Right ventricle myocardium inferior (tissue), 1 donor: ENCODE measurements around the gene PCDHGA10. TPM values are rescaled to one million over a fixed set of nuclear protein-coding genes. Genes with fewer than 3 reads are reported as not detected.
"Not testable (repeated sequence)": the region's sequence is repeated elsewhere in the genome, so short reads cannot be mapped to it uniquely, and the experiment has no call there.

Experiments
- ATAC-seq: fragments of 200-7000 bp; cut with Tn5 transposase; one replicate; pipeline ENCODE4 v1.9.1; 2020; ENCODE audit warnings: mild to moderate bottlenecking, moderate library complexity
- DNase-seq: peaks from one replicate; pipeline ENCODE4 v3.0.0; 2021; ENCODE audit errors: missing footprints
- intact Hi-C: fragments of 100-400 bp; cut with DNase I; formaldehyde crosslinking; loops from one replicate; pipeline ENCODE4 v1.11.0; 2022
- total RNA-seq: library from RNA; stranded (reverse); fragmentation: NEBNext Ultra II Directional; extraction: Animal tissue kit (Norgen Biotek cat#: 25700); gene quantifications from one replicate; pipeline ENCODE4 v1.2.1, GENCODE V29; 2021
- donor health status: DM: no; HTN: yes; CAD: no; lungs with severe emphysema.

Gene PCDHGA10
- total RNA-seq, 1 donor from 2014 or later, result 4.1 TPM

- no peak for ATAC-seq
- DNase-seq, result no peak
- intact Hi-C loops, result no loop called here
Measured at GRCh38 chr5:141389153-141390042, 23.4 kb upstream of the PCDHGA10 start.

DNA sequence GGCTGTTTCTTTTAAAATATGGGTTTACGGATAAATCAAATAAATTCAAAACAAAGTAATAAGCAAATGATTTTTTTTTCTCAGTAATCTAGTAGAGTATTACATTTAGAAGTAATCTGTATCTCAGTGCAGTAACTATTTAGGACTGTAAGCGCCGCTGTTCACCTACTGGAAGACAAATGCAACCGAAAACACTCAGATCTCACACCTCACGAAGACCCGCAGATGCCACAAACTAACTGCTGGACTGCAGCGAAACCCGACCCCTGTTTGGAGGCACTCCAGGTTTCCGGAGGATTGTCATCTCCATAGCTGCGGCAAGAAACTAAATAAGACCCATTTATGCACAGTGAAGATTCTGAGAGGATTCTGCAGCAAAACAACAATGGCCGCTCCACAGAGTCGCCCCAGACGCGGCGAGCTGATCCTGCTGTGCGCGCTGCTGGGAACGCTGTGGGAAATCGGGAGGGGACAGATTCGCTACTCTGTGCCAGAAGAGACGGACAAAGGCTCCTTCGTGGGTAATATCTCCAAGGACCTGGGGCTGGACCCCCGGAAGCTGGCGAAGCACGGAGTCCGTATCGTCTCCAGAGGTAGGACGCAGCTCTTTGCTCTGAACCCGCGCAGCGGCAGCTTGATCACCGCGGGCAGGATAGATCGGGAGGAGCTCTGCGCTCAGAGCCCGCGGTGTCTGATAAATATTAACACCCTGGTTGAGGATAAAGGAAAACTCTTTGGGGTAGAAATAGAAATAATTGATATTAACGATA is 20.2 kb upstream of the PCDHGA10 start, which contains the start of gene PCDHGA8:
Gene PCDHGA8, plus strand, starts transcription at position 205 of the 770 bp plus-strand sequence. Its CDS starts 181 bp downstream, at position 386.
- DNase-seq, result peak; percentile 54
- intact Hi-C loops, result no loop called here
- no peak for ATAC-seq

- intact Hi-C loops, result no loop called here
- DNase-seq, result no peak
- ATAC-seq, result no peak
Measured at GRCh38 chr5:141393267-141393666, 19.5 kb upstream of the PCDHGA10 start.

DNA sequence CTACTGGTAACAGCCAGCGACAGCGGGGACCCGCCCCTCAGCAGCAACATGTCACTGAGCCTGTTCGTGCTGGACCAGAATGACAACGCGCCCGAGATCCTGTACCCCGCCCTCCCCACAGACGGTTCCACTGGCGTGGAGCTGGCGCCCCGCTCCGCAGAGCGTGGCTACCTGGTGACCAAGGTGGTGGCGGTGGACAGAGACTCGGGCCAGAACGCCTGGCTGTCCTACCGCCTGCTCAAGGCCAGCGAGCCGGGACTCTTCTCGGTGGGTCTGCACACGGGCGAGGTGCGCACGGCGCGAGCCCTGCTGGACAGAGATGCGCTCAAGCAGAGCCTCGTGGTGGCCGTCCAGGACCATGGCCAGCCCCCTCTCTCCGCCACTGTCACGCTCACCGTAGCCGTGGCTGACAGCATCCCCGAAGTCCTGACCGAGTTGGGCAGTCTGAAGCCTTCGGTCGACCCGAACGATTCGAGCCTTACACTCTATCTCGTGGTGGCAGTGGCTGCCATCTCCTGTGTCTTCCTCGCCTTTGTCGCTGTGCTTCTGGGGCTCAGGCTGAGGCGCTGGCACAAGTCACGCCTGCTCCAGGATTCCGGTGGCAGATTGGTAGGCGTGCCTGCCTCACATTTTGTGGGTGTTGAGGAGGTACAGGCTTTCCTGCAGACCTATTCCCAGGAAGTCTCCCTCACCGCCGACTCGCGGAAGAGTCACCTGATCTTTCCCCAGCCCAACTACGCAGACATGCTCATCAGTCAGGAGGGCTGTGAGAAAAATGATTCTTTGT is 18.2 kb upstream of the PCDHGA10 start:
- ATAC-seq, DNase-seq: not testable (repeated sequence)
- intact Hi-C loops, result loop anchor here (1.0 kb wide), 1 partner anchor 19 kb away; no protein-coding TSS in a partner anchor

GRCh38 chr5:141397756-141398551 is 14.8 kb upstream of the PCDHGA10 start, which contains the start of gene PCDHGB5:
PCDHGB5 (plus strand) TSS chr5:141397947; CDS start chr5:141398128, 181 bp downstream.
- ATAC-seq (peak; percentile 89), DNase-seq (peak; percentile 68)
- intact Hi-C loops, result not testable (repeated sequence)

GRCh38 chr5:141398608-141399007 is 14.2 kb upstream of the PCDHGA10 start:
- no peak for ATAC-seq
- DNase-seq, result no peak
- intact Hi-C loops, result no loop called here

DNA sequence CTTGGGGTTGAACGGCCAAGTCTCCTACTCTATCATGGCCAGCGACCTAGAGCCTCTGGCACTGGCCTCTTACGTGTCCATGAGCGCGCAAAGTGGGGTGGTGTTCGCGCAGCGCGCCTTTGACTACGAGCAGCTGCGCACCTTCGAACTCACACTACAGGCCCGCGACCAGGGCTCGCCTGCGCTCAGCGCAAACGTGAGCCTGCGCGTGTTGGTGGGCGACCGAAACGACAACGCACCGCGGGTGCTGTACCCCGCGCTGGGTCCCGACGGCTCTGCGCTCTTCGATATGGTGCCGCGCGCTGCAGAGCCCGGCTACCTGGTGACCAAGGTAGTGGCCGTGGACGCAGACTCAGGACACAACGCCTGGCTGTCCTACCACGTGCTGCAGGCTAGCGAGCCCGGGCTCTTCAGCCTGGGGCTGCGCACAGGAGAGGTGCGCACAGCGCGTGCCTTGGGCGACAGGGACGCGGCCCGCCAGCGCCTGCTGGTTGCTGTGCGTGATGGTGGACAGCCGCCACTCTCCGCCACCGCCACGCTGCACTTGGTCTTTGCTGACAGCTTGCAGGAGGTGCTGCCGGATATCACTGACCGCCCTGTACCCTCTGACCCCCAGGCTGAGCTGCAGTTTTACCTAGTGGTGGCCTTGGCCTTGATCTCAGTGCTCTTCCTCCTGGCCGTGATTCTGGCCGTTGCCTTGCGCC is 13.1 kb upstream of the PCDHGA10 start:
- intact Hi-C loops, result no loop called here
- DNase-seq (peak; percentile 54), ATAC-seq (no peak)

DNA sequence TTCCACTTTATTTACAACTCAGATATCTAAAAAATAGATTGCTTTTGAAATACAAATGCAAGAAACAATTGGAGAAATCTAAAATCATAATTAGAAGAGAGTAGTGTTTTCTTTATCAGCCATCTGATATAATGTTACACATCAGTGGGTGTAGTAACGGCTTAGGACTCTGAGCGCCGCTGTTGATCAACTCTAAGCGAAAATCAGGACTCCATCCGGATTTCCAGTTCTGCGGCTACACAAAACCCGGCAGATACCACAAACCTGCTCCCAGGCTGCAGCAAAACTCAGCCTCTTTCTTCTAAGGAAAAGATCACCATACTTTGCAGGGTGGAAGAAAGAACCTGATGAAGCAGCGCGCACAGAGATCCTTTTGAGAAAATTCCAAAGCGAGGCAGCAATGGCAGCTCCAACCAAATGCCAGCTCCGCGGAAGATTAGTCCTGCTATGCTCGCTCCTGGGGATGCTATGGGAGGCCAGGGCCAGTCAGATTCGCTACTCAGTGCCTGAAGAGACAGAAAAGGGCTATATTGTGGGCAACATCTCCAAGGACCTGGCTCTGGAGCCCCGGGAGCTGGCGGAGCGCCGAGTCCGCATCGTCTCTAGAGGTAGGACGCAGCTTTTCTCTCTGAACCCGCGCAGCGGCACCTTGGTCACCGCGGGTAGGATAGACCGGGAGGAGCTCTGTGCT is 10.1 kb upstream of the PCDHGA10 start, which contains the start of gene PCDHGA9:
Gene PCDHGA9, plus strand, starts transcription at position 226 of the 691 bp plus-strand sequence. Its CDS starts 175 bp downstream, at position 401.
- ATAC-seq, result no peak
- intact Hi-C loops, result no loop called here
- peak; percentile 67 for DNase-seq

- intact Hi-C loops, result no loop called here
- DNase-seq, result no peak
- no peak for ATAC-seq
Measured at GRCh38 chr5:141403387-141403786, 9.4 kb upstream of the PCDHGA10 start.

DNA sequence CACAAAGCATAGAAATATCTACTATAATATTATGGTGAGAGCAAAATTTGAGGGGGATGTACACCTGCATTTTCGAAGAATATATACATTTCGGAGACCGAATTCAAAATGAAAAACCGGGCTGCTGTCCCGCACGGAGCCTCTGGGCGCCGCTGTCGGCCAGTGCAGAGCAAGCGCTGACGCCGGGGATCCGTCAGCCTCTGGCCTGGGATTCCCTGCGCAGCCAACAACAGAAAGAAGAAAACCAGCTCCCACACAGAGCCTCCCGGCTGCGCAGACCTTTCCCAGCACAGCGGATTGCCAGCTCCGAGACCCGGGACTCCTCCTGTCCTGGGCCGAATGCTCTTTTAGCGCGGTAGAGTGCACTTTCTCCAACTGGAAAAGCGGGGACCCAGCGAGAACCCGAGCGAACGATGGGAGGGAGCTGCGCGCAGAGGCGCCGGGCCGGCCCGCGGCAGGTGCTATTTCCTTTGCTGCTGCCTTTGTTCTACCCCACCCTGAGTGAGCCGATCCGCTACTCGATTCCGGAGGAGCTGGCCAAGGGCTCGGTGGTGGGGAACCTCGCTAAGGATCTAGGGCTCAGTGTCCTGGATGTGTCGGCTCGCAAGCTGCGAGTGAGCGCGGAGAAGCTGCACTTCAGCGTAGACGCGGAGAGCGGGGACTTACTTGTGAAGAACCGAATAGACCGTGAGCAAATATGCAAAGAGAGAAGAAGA is 4.8 kb upstream of the PCDHGA10 start, which contains the start of gene PCDHGB6:
Gene PCDHGB6, plus strand, starts transcription at position 232 of the 716 bp plus-strand sequence. Its CDS starts 182 bp downstream, at position 414.
- DNase-seq, result peak; percentile 81
- intact Hi-C loops, result not testable (repeated sequence)
- ATAC-seq, result peak; percentile 79

- intact Hi-C loops, result loop anchor here (5.0 kb wide), 1 partner anchor 37 kb away; the partner anchor contains the start of genes PCDHGA6 and PCDHGB3
- DNase-seq (no peak), ATAC-seq (no peak)
Measured at GRCh38 chr5:141409598-141410306, 3.0 kb upstream of the PCDHGA10 start.

DNA sequence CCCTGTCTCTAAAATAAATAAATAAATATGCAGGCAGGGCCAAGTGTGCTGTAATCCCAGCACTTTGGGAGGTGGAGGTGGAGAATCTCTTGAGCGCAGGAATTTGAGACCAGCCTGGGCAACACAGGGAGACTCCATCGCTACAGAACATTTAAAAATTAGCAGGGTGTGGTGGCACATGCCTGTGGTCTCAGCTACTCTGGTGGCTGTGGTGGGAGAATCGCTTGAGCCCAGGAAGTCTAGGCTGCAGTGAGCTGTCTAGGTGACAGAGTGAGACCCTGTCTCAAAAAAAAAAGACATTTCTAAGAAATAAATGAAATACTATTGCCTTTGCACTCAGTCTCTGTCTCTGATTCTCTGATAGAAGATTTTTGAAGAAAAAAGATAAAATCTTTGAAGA is 1.2 kb upstream of the PCDHGA10 start:
- intact Hi-C loops, result loop anchor here (5.0 kb wide), 1 partner anchor 39 kb away; the partner anchor contains the start of genes PCDHGA6 and PCDHGB3
- ATAC-seq, result no peak
- no peak for DNase-seq

DNA sequence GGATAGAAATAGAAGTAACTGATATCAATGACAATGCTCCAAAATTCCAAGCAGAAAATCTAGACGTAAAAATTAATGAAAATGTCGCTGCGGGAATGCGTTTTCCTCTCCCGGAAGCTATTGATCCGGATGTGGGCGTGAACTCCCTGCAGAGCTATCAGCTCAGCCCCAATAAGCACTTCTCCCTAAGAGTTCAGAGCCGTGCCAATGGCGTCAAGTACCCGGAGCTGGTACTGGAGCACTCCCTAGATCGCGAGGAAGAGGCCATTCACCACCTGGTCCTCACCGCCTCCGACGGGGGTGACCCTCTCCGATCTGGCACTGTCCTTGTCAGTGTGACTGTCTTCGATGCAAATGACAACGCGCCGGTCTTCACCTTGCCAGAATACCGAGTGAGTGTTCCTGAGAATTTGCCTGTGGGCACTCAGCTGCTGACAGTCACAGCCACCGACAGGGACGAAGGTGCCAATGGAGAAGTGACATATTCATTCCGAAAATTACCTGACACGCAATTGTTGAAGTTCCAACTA is 818 bp downstream of the PCDHGA10 start:
- DNase-seq (no peak), ATAC-seq (peak; percentile 22)
- intact Hi-C loops, result loop anchor here (5.0 kb wide), 1 partner anchor 41 kb away; the partner anchor contains the start of genes PCDHGA6 and PCDHGB3

GRCh38 chr5:141414548-141415274 is 1.9 kb downstream of the PCDHGA10 start:
- not testable (repeated sequence) for DNase-seq, ATAC-seq
- intact Hi-C loops, result loop anchor here (5.0 kb wide), 1 partner anchor 42 kb away; the partner anchor contains the start of genes PCDHGA6 and PCDHGB3
